ENCODE results near the gene ZNF768.
"Not testable (repeated sequence)": the region's sequence is repeated elsewhere in the genome, so short reads cannot be mapped to it uniquely, and the experiment has no call there.

DNA sequence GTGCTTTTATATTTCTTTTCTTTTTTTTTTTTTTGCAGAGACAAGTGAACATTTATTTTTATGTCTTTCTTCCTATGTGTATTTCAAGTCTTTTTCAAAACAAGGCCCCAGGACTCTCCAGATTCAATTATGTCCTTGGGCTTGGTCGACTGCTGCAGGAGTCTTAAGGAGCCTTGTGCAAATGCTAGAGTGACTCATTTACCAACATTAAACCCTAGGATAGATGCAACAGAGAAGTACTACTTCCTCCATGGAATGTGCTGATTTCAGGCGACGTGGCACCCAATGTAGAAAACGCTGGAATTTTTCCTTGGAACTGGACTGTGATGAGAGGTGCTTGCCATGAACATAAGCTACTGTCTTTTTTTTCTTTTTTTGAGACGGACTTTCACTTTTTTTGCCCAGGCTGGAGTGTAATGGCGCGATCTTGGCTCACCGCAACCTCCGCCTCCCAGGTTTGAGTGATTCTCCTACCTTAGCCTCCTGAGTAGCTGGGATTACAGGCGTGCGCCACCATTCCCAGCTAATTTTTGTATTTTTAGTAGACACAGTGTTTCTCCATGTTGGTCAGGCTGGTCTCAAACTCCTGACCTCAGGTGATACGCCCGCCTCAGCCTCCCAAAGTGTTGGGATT, 10.1 kb upstream of the ZNF768 start:
- TF ChIP-seq, protein P1, sequence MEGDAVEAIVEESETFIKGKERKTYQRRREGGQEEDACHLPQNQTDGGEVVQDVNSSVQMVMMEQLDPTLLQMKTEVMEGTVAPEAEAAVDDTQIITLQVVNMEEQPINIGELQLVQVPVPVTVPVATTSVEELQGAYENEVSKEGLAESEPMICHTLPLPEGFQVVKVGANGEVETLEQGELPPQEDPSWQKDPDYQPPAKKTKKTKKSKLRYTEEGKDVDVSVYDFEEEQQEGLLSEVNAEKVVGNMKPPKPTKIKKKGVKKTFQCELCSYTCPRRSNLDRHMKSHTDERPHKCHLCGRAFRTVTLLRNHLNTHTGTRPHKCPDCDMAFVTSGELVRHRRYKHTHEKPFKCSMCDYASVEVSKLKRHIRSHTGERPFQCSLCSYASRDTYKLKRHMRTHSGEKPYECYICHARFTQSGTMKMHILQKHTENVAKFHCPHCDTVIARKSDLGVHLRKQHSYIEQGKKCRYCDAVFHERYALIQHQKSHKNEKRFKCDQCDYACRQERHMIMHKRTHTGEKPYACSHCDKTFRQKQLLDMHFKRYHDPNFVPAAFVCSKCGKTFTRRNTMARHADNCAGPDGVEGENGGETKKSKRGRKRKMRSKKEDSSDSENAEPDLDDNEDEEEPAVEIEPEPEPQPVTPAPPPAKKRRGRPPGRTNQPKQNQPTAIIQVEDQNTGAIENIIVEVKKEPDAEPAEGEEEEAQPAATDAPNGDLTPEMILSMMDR (IDR thresholded peaks at IDR 0.05) = not testable (repeated sequence)
- not testable (repeated sequence) for TF ChIP-seq EZH2 (IDR thresholded peaks at IDR 0.05; ENCODE audit: borderline replicate concordance, insufficient read depth, low read depth, low read length, poor library complexity, severe bottlenecking)
